ENCODE measurements around the gene RGS14.

GRCh38 chr5:177388521-177389052 is 30.9 kb downstream of the RGS14 start:
- TF ChIP-seq CTCF (IDR thresholded peaks at IDR 0.05) = no peak
- TF ChIP-seq ZFX (IDR thresholded peaks at IDR 0.05; ENCODE audit: borderline replicate concordance) = no peak
